Anterior cingulate cortex (tissue), 58 donors: Measurements from ENCODE around the gene RAB20.
"Not testable (repeated sequence)": the region's sequence is repeated elsewhere in the genome, so short reads cannot be mapped to it uniquely, and the experiment has no call there.

Experiments used
- DNase-seq, 58 donors: peaks; one replicate each; lab custom pipeline; 2025; lab: John Stamatoyannopoulos, UW

The RAB20 gene

DNA sequence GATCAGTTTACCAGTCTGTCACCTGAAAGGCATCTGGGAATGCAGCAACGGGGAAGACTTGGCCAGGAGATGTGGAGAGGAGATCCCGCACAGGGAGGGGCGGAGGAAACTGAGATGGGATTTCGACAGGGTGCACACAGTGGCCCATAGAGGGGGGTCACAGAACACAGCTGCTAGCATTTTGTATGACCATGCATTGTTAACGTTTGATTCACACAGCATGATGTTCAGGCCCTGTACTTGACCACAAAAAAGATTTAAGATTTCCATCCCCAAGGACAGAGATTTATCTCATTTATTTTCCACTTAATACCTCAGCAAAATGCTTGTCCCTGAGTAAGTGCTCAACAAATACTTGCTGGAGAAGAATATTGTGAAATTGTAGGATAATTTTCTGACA, 63.2 kb downstream of the RAB20 start:
- no peak for DNase-seq

DNA sequence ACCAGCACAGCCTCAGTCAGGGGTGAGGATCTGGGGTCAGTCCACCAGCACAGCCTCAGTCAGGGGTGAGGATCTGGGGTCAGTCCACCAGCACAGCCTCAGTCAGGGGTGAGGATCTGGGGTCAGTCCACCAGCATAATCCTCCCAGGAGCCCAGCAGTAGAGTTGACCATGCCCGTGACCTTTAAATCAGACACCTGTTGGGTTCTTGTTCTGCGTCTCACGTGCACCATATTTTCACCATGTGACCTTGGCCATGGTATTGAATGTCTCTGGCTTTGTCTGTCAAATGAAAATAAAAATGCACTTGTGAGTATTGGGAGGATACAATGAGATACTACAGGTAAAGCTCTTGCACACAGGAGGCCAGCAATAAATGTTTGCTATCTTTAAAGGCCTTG, 63.6 kb downstream of the RAB20 start:
- not testable (repeated sequence) for DNase-seq

DNA sequence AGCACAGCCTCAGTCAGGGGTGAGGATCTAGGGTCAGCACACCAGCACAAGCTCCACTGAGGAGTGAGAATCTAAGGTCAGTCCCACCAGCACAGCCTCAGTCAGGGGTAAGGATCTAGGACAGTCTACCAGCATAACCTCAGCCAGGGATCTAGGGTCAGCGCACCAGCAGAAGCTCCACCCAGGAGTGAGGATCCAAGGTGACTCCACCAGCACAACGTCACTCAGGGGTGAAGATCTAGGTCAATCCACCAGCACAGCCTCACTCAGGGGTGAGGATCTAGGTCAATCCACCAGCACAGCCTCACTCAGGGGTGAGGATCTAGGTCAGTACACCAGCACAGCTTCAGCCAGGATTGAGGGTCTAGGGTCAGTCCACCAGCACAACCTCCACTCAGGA, 64.5 kb downstream of the RAB20 start:
- no peak for DNase-seq

DNA sequence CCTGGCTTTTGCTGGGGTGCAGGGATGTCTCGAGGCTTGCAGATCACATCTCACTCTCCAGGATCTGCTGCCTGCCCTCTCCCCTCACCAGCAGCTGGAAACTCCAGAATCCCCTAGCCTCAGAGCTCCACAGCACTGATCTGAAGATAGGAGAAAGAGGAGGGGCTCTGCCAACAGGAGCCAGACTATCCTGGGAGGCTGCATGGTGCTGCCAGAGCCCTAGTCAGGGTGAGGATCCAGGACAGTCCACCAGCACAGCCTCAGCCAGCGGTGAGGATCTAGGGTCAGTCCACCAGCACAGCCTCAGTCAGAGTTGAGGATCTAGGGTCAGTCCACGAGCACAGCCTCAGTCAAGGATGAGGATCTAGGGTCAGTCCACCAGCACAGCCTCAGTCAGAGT, 65.2 kb downstream of the RAB20 start:
- no peak for DNase-seq

DNA sequence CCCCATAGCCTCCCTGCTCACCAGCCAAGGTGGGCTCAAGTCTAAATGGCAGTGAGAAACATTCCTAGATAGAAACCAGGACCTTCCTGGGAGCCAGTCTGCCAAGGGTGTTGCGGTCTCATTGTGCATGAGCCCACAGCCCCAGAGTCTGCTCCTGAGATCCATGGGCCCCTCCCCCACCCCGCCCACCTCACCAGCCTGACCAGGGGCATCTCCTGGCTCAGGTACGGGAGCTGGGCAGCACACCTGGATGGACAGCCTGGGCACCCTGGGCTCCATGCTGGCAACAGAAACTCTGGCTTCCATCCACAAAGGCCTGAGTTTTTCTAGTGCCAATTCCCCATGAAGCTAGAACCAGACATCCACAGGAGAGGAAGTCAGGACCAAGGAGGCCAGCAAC, 65.6 kb downstream of the RAB20 start:
- no peak for DNase-seq

DNA sequence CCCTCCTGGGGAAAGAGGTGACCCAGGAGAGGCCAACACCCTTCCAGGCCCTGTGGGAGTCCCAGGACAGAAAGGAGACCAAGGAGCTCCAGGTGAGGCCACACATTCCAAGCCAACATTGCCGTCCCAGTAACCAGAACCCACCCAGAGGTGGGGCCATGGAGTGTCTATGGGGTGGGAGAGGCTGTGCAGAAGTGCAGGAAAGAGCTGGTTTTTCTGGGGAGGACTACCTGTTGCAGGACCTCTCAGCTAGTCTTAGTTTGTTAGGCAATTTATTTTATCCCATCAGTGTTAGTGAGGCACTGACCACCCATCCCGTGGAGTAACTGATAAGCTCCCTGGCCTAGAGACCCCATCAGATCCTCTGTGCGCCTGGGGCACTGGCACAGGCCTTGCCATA, 66.1 kb downstream of the RAB20 start:
- DNase-seq = no peak

DNA sequence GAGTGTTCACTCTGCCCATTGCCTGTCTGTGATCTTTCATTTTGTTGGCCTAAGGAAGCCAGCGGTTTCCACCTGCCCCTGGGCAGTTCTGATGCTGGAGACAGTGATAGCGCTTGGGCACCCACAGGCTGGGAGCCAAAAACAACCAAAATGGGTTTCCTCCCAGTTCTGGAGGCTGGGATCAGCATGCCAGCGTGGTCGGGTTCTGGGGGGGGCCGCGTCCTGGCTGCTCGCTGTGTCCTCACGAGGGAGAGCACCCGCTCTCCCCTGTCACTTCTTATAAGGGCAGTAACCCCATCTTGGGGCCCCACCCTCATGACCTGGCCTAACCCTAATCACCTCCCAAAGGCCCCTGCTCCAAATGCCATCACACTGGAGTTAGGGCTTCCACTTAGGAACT, 67.9 kb downstream of the RAB20 start:
- no peak for DNase-seq

DNA sequence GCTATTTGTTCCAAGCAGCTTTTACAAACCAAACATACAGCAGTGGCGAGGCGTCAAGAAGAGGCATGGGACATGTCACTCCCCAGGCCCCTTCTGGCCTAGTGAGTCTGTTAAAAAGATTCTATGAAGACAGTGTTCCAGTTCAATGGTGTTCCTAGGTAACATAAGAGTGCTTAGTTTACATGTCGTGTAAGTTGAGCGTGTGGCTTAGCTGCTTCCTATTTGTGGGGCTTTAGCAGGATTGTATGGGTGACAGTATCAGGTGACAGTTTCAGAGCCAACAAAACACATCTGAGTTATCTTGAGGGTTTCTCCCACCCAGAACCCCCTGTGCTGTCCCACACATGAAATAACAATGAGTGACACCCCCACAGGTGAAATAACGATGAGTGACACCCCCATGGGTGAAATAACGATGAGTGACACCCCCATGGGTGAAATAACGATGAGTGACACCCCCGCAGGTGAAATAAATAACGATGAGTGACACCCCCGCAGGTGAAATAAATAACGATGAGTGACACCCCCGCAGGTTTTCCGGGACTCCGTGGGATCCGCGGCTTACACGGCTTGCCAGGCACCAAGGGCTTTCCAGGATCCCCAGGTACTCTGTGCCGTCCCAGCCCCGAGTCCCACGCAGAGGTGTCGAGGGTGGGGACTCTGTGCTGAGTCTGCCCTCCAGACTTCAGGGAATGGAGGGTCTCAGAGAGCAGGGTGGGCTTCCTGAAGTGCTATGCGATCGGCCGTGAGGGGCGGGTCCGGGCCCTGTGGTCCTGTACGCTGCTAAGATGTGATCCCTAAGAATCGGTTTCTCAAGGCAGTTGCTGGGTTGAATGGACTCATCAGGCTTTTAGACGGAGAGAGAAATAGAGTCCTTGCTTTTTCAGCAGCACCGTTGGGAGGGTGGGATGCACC, 68.6 kb downstream of the RAB20 start:
- no peak for DNase-seq

DNA sequence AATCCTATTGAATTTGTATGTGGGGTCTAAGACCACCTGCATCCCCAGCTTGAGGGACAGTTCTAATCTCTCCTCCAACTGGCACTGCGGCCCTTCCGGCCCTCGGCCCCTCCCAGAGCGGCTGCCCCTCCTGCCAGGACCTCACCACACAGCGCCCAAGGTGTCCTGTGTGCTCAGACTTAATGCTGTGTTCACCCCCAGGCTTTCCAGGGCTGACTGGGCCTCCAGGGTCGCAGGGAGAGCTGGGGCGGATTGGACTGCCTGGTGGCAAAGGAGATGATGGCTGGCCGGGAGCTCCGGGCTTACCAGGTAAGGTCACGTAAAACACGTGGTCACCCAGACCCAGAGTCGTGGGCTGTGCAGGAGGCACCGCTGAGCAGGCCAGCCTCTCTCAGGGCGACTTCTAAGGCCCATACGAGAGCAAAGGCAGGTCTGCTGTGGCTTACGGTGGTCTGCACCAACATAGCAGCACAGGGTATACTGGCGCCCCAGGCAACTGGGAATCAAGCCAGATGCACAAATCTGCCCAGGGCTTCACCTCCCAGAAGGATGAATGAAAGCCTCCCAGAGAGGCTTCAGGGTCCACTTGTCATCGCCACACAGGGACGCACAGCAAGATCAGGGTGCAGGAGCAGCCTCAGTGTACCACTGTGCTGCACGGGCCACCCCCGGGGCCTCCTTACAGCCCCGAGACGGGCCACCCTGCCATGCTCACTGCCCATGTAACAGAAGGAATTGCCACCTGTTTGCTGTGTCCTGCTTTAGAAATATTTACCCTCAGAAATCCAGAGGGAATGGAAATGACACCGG, 69.4 kb downstream of the RAB20 start:
- no peak for DNase-seq

DNA sequence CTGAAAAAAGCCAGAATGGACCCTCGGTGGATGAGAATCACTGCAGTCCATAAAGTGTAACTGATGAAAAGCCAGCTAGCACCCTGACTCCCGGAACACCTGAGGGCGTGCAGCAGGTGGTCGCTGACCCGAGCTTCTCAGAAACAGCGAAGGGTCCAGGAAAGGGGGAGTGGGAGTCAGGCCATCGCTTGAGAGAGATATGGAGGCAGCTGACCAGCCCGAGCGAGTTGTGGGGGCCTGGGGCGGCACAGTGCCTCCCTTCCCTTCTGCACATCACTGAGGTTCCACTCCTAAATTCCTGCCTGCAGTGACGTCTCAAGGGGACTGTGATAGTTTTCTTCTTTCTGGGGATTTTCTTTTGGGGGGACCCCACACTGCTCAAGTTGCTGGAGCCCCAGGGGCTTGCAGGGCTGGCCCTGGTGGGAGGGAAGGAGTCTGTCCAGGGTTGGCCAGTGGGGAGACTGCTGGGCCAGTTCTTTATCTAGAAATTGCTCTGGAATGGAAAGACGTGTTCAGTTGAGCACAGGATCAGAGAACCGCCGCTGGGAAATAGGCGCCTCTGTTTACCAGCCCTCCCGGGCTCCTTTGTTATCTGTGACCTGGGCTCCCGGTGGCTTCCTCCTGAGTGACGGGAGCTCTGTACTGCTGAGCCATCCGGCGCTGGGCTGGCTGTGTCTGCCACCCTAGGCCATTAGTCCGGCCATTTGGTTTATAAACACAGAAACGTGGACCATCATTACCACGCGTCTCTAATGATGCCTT, 71.3 kb downstream of the RAB20 start:
- no peak for DNase-seq

DNA sequence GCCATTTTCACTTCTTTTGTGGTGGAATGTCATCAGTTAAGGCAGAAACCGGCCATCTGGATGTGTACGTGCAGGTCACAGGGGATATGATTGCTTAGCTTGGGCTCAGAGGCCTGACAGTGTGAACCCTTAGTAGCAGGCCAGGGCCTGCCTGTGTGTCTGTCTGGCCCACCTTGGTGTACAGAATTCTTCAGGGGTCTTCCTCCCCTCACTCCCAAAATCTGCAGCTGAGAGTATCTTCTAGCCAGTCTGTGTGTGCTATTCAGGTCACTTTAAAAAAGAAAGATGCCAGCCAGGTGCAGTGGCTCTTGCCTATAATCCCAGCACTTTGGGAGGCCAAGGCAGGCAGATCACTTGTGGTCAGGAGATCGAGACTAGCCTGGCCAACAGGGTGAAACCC, 74.6 kb downstream of the RAB20 start:
- DNase-seq = not testable (repeated sequence)

DNA sequence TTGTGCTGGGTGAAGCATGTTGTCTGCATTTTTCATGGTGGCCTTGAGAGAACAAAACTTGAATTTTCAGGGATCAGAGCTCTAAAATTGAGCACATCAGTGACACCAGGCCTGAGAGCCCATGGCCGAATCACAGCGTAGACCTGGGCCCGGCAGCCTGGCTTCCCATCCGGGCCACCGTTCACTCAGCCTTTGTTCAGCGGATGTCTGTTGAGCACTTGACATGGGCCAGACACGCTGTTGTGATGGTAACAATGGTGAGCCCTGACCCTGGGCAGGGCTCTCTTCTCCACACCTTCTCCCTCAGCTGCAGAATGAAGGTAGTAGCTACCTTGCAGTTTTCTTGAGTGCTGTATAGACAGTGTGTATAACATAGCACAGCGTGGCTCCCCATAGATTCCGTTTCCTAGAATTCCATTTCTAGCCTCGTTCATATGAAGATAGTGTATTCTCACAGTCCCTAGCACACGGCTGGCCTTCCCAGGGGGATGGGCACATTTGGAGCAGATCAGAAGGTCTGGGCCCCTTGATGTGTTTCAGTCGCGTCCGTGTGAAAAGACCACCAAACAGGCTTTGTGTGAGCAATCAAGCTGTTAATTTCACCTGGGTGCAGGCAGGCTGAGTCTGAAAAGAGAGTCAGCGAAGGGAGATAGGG, 75.3 kb downstream of the RAB20 start:
- no peak for DNase-seq

DNA sequence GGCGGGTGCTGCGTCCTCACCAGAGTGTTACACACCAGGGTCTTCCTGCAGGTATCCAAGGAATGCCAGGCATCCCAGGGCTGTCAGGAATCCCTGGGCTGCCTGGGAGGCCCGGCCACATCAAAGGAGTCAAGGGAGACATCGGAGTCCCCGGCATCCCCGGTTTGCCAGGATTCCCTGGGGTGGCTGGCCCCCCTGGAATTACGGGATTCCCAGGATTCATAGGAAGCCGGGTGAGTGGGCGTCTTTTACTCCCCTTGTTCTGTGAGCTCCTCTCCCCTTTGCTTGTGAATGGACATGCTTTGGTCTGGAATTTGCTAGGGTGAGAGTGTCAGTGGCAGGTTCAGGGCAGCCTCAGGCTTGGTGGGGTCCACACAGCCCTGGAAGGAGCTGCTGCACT, 75.9 kb downstream of the RAB20 start:
- no peak for DNase-seq

DNA sequence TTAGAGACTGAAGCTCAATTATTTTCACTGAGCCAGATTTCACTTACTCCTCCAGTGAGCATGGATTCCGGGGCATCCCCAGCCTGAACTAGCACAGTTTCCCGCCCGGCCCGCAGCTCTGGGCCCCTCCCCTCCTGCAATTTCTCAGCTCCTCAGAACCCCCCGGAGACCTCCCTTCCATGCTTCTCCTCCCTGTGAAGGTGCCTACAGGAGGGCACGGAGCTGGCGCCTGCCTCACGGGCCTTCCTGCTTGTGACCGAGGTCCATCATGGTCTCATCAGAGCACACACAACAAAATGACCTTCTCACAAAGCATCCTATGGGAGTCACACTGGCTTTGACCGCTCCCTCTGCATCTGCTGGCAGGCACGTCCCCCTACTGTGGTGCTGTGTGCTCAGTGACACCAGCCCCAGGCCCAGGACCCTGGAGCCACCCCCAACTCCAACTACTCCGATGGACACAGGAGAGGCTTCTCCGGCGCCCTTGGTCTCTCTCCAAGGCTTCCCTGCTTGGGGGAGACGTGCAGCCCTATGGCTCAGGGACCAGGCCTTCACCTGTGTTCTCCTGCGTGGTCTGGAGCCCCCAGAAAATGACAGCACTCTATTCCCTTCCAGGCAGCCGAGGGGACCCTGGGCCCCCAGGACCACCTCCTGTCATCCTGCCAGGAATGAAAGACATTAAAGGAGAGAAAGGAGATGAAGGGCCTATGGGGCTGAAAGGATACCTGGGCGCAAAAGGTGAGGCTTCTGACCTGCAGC, 77.1 kb downstream of the RAB20 start:
- DNase-seq = no peak

DNA sequence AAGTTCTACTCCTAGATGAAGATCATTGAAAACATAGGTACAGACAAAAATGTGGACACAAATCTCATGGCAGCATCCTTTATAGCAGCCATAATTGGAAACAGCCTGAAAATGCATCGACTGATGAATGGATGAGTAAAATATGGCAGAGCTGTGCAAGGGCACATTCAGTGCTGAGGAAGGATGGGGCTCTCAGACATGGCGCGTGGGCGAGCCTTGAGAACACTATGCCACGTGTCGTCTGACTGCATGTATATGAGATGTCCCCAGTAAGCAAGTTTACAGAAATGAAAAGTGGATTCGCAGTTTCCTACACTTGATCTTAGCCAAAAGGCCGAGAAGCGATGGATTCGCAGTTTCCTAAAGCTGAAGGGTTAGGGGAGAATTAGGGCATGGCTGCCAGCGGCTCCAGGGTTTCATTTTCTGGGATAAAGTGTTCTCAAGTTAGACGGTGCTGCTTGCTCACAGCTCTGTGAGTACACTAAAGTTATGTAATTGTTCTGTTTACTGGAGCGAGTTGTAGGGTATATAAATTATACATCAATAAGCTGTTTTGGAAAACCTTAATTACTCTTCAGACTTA, 78.0 kb downstream of the RAB20 start:
- peak in 23 of 58 donors; percentile 8 to 58 (median 27) for DNase-seq

DNA sequence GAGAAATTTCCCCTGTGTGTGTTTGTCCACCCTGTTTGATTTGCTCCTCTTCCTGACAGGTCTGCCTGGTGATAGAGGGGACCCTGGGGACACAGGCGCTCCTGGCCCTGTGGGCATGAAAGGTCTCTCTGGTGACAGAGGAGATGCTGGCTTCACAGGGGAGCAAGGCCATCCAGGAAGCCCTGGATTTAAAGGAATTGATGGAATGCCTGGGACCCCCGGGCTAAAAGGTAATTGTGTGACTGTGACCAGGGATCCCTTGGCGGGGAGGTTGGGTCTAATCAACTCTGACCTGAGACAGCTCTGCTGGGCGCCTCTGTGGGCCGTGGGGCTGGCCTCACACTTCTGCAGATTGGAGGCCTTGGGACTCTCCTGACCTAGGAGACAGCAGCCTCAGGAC, 81.4 kb downstream of the RAB20 start:
- no peak for DNase-seq

DNA sequence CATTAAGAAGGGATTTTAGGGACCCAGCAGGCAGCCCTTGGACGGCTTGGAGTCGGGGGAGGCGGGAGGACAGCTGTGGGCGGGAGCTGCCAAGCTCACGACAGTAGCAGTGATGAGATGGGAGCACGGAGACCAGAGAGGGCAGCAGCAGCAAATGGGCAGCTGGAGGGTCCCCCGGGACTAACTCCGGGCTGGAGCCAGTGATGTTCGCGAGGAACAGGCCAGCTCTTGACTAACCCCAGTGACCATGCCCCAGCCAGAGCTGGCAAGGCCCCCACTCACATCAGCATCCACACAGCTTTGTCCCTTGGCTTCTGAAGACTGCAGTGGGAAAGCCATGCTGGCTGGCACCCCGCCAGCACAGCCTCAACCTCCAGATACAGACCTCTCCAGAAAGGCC, 81.9 kb downstream of the RAB20 start:
- no peak for DNase-seq

DNA sequence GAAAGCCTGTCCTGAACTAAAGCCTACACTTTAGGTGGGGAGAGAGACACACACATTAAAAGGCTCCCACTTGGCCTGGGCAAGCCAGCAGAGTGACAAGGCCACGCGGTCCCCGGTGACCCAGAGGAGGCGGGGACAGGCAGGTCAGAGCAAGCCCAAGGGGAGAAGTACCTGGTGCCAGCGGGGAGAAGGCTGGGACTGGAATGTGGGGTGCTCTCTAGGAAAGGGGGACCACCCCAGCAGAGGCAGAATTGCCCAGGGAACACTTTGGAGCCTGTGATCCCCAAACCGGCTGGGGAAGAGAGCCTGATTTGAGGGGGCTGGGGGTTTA, 82.3 kb downstream of the RAB20 start:
- DNase-seq = no peak

DNA sequence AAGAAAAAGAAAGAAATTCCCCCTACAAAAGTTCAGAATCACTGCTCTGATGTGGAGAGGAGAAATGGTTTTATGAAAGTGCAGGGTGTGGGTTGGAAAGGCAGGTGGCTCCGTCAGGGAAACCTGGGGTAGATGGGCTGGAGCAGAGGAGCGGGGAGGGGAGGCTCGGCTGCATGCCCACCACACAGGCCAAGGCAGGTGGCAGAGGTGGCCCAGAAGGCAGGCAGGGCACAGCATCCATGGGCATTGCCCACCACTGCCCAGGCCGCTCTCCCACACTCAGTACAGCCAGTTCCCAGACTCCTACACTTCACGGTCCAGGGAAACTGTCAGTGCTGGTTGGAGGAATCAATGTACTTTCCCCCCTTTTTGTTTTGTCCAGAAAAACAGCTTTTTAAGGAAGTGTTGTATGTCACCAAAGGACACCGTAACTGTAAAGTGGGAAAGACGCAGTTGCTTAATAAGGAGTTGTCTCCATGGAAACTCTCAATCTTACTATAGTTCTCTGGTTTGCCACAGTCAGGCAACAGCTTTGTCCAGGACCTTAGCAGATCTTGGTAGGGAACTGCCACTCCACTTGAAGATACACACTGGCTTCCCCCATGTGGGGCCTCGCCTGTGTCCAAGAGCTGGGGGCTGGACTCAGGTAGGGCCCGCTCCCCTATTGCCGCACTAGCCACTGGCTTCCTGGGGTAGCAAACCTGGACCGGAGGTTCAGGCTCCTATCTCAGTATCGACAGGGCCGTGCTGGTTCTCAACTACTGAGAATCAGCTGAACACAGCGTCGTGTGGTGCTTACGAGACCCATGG, 82.9 kb downstream of the RAB20 start:
- no peak for DNase-seq
